NT2/D1 (cell line): ENCODE data around the gene CNGA4.

Experiments
- YY1 ChIP-seq: IDR thresholded peaks from 2 replicates; pipeline ENCODE4 v1.6.1; 2011; ENCODE audit not compliant: insufficient read length, insufficient read depth
- ZNF274 ChIP-seq: IDR thresholded peaks from 2 replicates; pipeline ENCODE4 v1.6.1; 2011; ENCODE audit warnings: mild to moderate bottlenecking, low read depth, low read length

- no peak for TF ChIP-seq ZNF274
- TF ChIP-seq YY1 = no peak
Measured at GRCh38 chr11:6273188-6273587, 34.3 kb downstream of the CNGA4 start.
